Adrenal gland (tissue), 12 donors: Measurements from ENCODE around the gene TBC1D22A. TPM values are rescaled to one million over a fixed set of nuclear protein-coding genes. Genes with fewer than 3 reads are reported as not detected.

Experiments used
- DNase-seq, 7 donors: peaks; one replicate each; pipeline ENCODE4 v3.0.0-alpha.2; 2019 to 2020
- H3K27ac ChIP-seq, 5 donors: fragments of 200-600 bp; sonication (generic) in 4 of 5; 1 replicate in 3 of 5; 2 replicates in 2 of 5; pipeline versions ENCODE4 v1.5.1 to v1.8.0; 2016 to 2020; ENCODE audit warnings: mild to moderate bottlenecking in 1 of 5
- H3K27me3 ChIP-seq: fragments of 200-600 bp; 2 replicates; pipeline ENCODE4 v1.8.0; 2021
- H3K36me3 ChIP-seq, 2 donors: fragments of 200-600 bp; replicated peaks in 1 of 2; 1 replicate in 1 of 2; 2 replicates in 1 of 2; pipeline versions ENCODE4 v1.5.1 to v1.8.0; 2018 to 2022
- H3K4me1 ChIP-seq, 2 donors: fragments of 200-600 bp; replicated peaks in 1 of 2; 1 replicate in 1 of 2; 2 replicates in 1 of 2; pipeline versions ENCODE4 v1.5.1 to v1.8.0; 2018 to 2021
- H3K4me3 ChIP-seq, 4 donors: fragments of 200-600 bp; sonication (generic) in 3 of 4; one replicate each; pipeline ENCODE4 v1.5.1; 2016 to 2018
- H3K9me3 ChIP-seq, 3 donors: fragments of 200-600 bp; sonication (generic) in 1 of 3; replicated peaks in 1 of 3; 1 replicate in 2 of 3; 2 replicates in 1 of 3; pipeline versions ENCODE4 v1.5.1 to v1.8.0; 2016 to 2021
- CTCF ChIP-seq, 6 experiments: fragments of 450-650 bp in 4 of 6; fragments of 200-600 bp in 2 of 6; sonication (generic) in 1 of 6; IDR thresholded peaks; 1 replicate in 5 of 6; 2 replicates in 1 of 6; pipeline versions ENCODE4 v1.5.1 to v1.8.0; 2016 to 2021; ENCODE audit warnings: antibody characterized with exemption in 6 of 6, mild to moderate bottlenecking in 2 of 6, moderate library complexity in 1 of 6
- POLR2A ChIP-seq, 2 donors: fragments of 450-650 bp; IDR thresholded peaks; one replicate each; pipeline ENCODE4 v1.6.1; 2017; ENCODE audit warnings: antibody characterized with exemption in 2 of 2, mild to moderate bottlenecking in 2 of 2, moderate library complexity in 1 of 2
- WGBS, 4 donors: extraction: QIAGEN DNeasy Blood & Tissue Kit in 2 of 4; methylation state at CpG; one replicate each; pipeline versions ENCODE4 v1.1.5 to v1.1.7; 2013 to 2017; 5-methylcytosine and 5-hydroxymethylcytosine counted together
- intact Hi-C, 2 donors: fragments of 100-400 bp; cut with DNase I; formaldehyde crosslinking; loops; one replicate each; pipeline versions ENCODE4 v1.14.1 to v1.15.0; 2022 to 2023
- polyA plus RNA-seq, 3 donors: library from polyadenylated mRNA; stranded (reverse); fragments of 200-250 nt in 2 of 3; fragments of 350-450 nt in 1 of 3; fragmentation: Illumina TruSeq in 1 of 3; extraction: RNeasy Lipid Tissue Mini Kit (QIAGEN cat#74804) in 1 of 3; gene quantifications; one replicate each; pipeline ENCODE4 v1.2.3, GENCODE V29; 2013 to 2014
- total RNA-seq, 9 donors: library from RNA; depleted of rRNA in 4 of 9; stranded (reverse); fragments of >200 nt in 4 of 9; fragments of 120-200 nt in 1 of 9; fragmentation: NEBNext Ultra II Directional in 1 of 9; extraction: Animal tissue kit (Norgen Biotek cat#: 25700) in 1 of 9; gene quantifications; one replicate each; pipeline versions ENCODE4 v1.1.0 to v1.2.4, GENCODE V29; 2013 to 2023
- donor health status: healthy with polysubstance abuse.
- donor health status: Bipolar disorder and iron deficiency.
- donor health status: DM: yes; HTN: yes; CAD: no.
- donor health status: DM: no; HTN: no; CAD: no.
- donor health status: DM: no; HTN: no; CAD: no.
- donor health status: DM: yes; HTN: yes; CAD: no.

The TBC1D22A gene
- total and polyA plus RNA-seq, 12 donors: 11.5 to 44.2 (median 28.1) TPM

DNA sequence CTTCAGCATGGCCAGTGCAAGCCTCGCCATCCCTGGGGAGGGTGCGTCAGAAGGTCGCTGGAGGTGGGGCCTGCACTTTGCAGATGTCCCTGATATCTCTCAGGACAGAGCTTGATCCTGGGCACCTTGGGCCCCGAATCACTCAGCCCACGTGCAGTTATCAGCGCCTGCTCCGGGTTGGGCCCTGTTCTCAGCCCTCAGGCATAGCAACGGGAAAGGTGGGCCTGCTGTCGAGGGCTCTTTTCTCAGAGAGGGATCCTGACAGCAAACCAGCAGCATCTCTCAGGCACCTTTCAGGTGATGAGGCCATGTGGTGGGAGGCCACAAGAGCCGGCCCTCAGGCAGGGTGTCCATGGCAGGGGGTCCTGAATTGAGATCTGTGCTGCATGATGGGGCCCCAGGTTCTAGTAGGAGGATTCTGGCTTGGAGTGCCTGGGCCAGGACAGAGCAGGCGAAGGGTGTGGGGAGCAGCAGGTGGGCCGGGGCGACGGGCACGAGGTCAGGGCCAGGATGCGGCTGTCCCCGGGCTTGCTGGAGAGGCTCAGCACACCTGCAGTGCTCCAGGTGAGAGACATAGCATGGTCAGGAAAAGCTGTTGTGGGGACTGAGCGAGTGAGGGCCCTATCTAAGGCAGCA, 280.5 kb downstream of the TBC1D22A start:
- H3K27ac ChIP-seq: no peak overlapping the region
- no peak overlapping the region for H3K4me3 ChIP-seq
- no peak for DNase-seq
- no peaks in the 10 kb centered on the region for H3K27me3 ChIP-seq
- intact Hi-C loops: no loop called here
- H3K4me1 ChIP-seq: no peaks in the 10 kb centered on the region
- TF ChIP-seq CTCF (IDR thresholded peaks at IDR 0.05) (no peak), POLR2A (IDR thresholded peaks at IDR 0.05) (no peak)
- H3K36me3 ChIP-seq: no peaks in the 10 kb centered on the region
- WGBS, 4 donors: 79 to 98% (median 95%) methylated on average over 9 to 18 of the region's 18 CpGs
- H3K9me3 ChIP-seq: no peaks in the 10 kb centered on the region

DNA sequence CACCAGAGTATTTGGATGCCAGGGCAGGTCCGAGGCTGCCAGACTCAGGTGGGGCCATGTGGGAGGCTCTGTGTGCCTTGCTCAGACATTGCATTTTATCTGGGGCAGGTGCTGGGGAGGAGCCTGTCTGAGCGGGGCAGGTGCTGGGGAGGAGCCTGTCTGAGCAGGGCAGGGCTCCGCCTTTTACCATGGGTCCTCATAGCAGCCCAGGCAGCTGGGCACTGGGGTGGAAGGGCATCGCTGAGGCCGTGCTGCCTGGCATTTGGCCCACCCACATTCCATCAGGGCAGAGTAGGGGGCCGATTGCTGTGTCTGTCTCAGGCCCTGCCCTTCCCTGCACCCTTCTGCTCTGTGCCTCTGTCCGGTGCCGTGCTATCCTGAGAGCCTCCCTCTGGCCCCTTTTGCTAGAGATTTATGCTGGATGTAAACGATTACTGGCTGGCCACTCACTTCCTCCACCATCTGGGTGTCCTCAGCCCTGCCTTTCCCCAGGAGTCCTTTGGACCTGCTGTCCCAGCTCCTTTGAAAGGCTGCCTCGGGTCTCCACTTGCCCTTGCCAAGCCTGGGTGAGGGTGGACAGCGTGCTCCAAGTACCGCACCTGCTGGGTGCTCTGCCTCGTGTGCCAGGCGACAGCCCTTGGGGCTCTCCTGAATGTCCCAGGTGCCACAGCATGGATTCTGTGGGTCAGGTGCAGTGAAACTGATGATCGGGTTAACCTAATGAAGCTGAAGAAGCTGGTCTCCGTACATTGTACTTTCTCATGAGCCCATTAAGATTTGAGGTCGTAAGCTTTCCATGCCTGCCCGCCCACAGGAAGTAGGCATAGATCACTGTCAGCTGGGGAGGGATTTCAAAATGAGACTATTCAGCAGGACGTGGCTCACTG, 281.6 kb downstream of the TBC1D22A start:
- no peak overlapping the region for H3K4me3 ChIP-seq
- H3K27me3 ChIP-seq: no peaks in the 10 kb centered on the region
- H3K27ac ChIP-seq: no peak overlapping the region
- H3K36me3 ChIP-seq: no peaks in the 10 kb centered on the region
- WGBS, 4 donors: 68 to 75% (median 71%) methylated on average over 13 to 19 of the region's 19 CpGs
- no peaks in the 10 kb centered on the region for H3K9me3 ChIP-seq
- DNase-seq: peak in 1 of 7 donors; percentile 21
- intact Hi-C loops: no loop called here
- no peaks in the 10 kb centered on the region for H3K4me1 ChIP-seq
- no peak for TF ChIP-seq CTCF (IDR thresholded peaks at IDR 0.05)
- no peak for TF ChIP-seq POLR2A (IDR thresholded peaks at IDR 0.05)

DNA sequence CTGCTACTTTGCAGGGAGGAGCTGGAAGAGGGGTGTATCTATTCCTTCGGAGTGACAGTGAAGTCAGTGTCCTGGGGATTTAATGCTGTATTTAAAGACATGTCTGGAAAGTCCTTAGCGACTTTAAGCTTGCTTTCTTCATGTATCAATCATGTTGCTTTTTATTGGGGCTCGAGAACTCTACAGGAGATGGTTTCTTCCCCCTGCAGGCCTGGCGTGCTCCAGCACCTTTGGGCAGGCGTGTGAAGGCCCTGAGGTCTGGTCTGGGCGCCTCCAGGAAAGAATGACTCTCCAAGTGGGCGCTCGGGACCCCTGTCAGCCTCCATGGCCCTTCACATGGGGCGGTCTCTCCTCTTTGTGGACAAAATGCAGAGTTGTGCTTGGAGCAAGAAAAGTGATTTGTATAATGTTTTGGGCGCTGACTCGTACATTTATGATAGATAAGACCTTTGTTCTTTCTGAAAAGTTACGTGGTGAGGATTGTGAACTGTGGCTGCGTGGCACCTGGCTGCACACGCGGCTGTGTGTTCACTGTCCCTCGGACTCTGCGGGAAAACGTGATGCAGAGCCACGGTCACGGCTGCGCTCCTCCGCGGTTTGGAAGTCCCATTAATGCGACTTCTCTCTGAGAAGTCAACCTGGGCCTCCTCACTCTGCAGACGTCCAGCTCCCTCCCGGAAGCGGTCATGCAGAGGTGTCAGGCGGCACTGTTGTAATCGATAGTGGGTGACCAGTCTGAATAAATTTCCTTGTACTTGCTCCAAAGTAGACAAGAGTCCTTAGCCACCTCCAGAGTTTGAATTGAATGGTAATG, 282.5 kb downstream of the TBC1D22A start:
- no peaks in the 10 kb centered on the region for H3K4me1 ChIP-seq
- intact Hi-C loops: no loop called here
- no peak for TF ChIP-seq POLR2A (IDR thresholded peaks at IDR 0.05)
- no peak for TF ChIP-seq CTCF (IDR thresholded peaks at IDR 0.05)
- H3K36me3 ChIP-seq: no peaks in the 10 kb centered on the region
- no peak for DNase-seq
- 82 to 89% (median 85%) methylated on average over 29 of the region's 29 CpGs for WGBS, 4 donors
- no peaks in the 10 kb centered on the region for H3K27me3 ChIP-seq
- H3K27ac ChIP-seq: no peak overlapping the region
- H3K4me3 ChIP-seq: no peak overlapping the region
- no peaks in the 10 kb centered on the region for H3K9me3 ChIP-seq
